HTERT RPE-1 (cell line): ENCODE results near the gene RPUSD2.
"Not testable (repeated sequence)": the region's sequence is repeated elsewhere in the genome, so short reads cannot be mapped to it uniquely, and the experiment has no call there.

Source experiments
- in situ Hi-C: fragments of 300-500 bp; cut with MboI; formaldehyde crosslinking; loops from 4 replicates; pipeline ENCODE4 v1.14.3; 2020; ENCODE audit warnings: low sequenced_read_pairs

RPUSD2 gene

GRCh38 chr15:40564591-40565332, 4.3 kb upstream of the RPUSD2 start, which contains the start of gene CCDC32:
CCDC32 (minus strand) TSS chr15:40565042; CDS start chr15:40563015, 2,027 bp downstream.
- in situ Hi-C loops: no loop called here

- in situ Hi-C loops: no loop called here
Observed at GRCh38 chr15:40565333-40566238, 3.5 kb upstream of the RPUSD2 start.

GRCh38 chr15:40567111-40567510, 2.0 kb upstream of the RPUSD2 start:
- in situ Hi-C loops: no loop called here

- in situ Hi-C loops: no loop called here
Observed at GRCh38 chr15:40575113-40575512, 6.0 kb downstream of the RPUSD2 start.

- in situ Hi-C loops: not testable (repeated sequence)
Observed at GRCh38 chr15:40576914-40577313, 7.8 kb downstream of the RPUSD2 start.

- in situ Hi-C loops: no loop called here
Observed at GRCh38 chr15:40578892-40579291, 9.8 kb downstream of the RPUSD2 start.

- in situ Hi-C loops: not testable (repeated sequence)
Observed at GRCh38 chr15:40581796-40582195, 12.7 kb downstream of the RPUSD2 start.

- in situ Hi-C loops: no loop called here
Observed at GRCh38 chr15:40582726-40583246, 13.7 kb downstream of the RPUSD2 start.

GRCh38 chr15:40584191-40584590, 15.1 kb downstream of the RPUSD2 start:
- in situ Hi-C loops: no loop called here

- in situ Hi-C loops: no loop called here
Observed at GRCh38 chr15:40590667-40591050, 21.6 kb downstream of the RPUSD2 start.

GRCh38 chr15:40591389-40591788, 22.3 kb downstream of the RPUSD2 start:
- in situ Hi-C loops: no loop called here

GRCh38 chr15:40593165-40593564, 24.1 kb downstream of the RPUSD2 start:
- in situ Hi-C loops: no loop called here

GRCh38 chr15:40593588-40594428, 24.7 kb downstream of the RPUSD2 start, which contains the start of gene KNL1:
KNL1 (plus strand) TSS chr15:40594249; CDS start chr15:40602932, 8,683 bp downstream.
- in situ Hi-C loops: no loop called here

- in situ Hi-C loops: no loop called here
Observed at GRCh38 chr15:40594429-40594836, 25.3 kb downstream of the RPUSD2 start.

GRCh38 chr15:40595219-40595618, 26.1 kb downstream of the RPUSD2 start:
- in situ Hi-C loops: no loop called here

GRCh38 chr15:40595773-40596172, 26.7 kb downstream of the RPUSD2 start:
- in situ Hi-C loops: no loop called here

- in situ Hi-C loops: no loop called here
Observed at GRCh38 chr15:40597024-40597423, 27.9 kb downstream of the RPUSD2 start.

GRCh38 chr15:40598126-40598525, 29.0 kb downstream of the RPUSD2 start:
- in situ Hi-C loops: no loop called here

GRCh38 chr15:40598672-40599071, 29.6 kb downstream of the RPUSD2 start:
- in situ Hi-C loops: no loop called here

GRCh38 chr15:40600956-40601355, 31.9 kb downstream of the RPUSD2 start:
- in situ Hi-C loops: no loop called here

GRCh38 chr15:40603935-40604334, 34.8 kb downstream of the RPUSD2 start:
- in situ Hi-C loops: no loop called here
